SK-N-SH (cell line): ENCODE data around the gene THOP1. TPM values are rescaled to one million over a fixed set of nuclear protein-coding genes. Genes with fewer than 3 reads are reported as not detected.

Experiments
- CTCF ChIA-PET: fragments of 300-600, 350-600 bp; formaldehyde crosslinking; extraction: SDS; loops from one replicate; lab custom pipeline; 2021; lab: Yijun Ruan, JAX
- POLR2A ChIA-PET: fragments of 350-600 bp; sonication (Branson Sonifier 250); formaldehyde crosslinking; extraction: SDS; loops from one replicate; lab custom pipeline; 2020; ENCODE audit warnings: antibody characterized with exemption, inconsistent platforms; lab: Yijun Ruan, JAX
- DNase-seq: peaks from one replicate; pipeline ENCODE4 v3.0.0; 2012
- H2AFZ ChIP-seq: fragments of 200-600 bp; sonication (generic); 2 replicates; pipeline ENCODE4 v1.8.1; 2016; ENCODE audit warnings: antibody characterized with exemption, mild to moderate bottlenecking, low read depth
- H3F3A ChIP-seq: fragments of 200-600 bp; sonication (generic); replicated peaks from 2 replicates; pipeline ENCODE3; 2016; ENCODE audit warnings: antibody characterized with exemption, mild to moderate bottlenecking; ENCODE audit not compliant: insufficient read depth
- H3K27ac ChIP-seq, 2 experiments: fragments of 200-500 bp in 1 of 2; fragments of 200-600 bp in 1 of 2; sonication (Bioruptor generic) in 1 of 2; sonication (generic), shearing (Covaris generic) in 1 of 2; 2 replicates each; pipeline versions ENCODE4 v1.5.1 to v1.6.1; 2014 to 2016; ENCODE audit warnings: low read depth in 2 of 2, inconsistent platforms in 1 of 2, low read length in 1 of 2, mild to moderate bottlenecking in 1 of 2, mixed read lengths in 1 of 2
- H3K27me3 ChIP-seq: fragments of 200-600 bp; sonication (generic), shearing (Covaris generic); 2 replicates; pipeline ENCODE4 v1.6.1; 2016; ENCODE audit warnings: mixed run types; ENCODE audit not compliant: insufficient read depth
- H3K36me3 ChIP-seq, 2 experiments: fragments of 200-500 bp in 1 of 2; fragments of 200-600 bp in 1 of 2; sonication (Bioruptor generic) in 1 of 2; sonication (generic) in 1 of 2; replicated peaks in 1 of 2; 2 replicates each; pipeline versions ENCODE3 to v1.5.1; 2014 to 2016; ENCODE audit warnings: low read length in 1 of 2, mild to moderate bottlenecking in 1 of 2; ENCODE audit not compliant: insufficient read depth in 2 of 2, control insufficient read depth in 1 of 2
- H3K4me1 ChIP-seq, 2 experiments: fragments of 200-500 bp in 1 of 2; fragments of 200-600 bp in 1 of 2; sonication (Bioruptor generic) in 1 of 2; sonication (generic), shearing (Covaris generic) in 1 of 2; 2 replicates each; pipeline versions ENCODE4 v1.5.1 to v1.6.1; 2014 to 2016; ENCODE audit warnings: low read depth in 1 of 2, low read length in 1 of 2, mixed run types in 1 of 2; ENCODE audit not compliant: insufficient read depth in 2 of 2, control insufficient read depth in 1 of 2
- H3K4me2 ChIP-seq: fragments of 200-600 bp; sonication (generic), shearing (Covaris generic); 2 replicates; pipeline ENCODE4 v1.6.1; 2017; ENCODE audit warnings: mixed run types
- H3K4me3 ChIP-seq, 2 experiments: fragments of 200-500 bp in 1 of 2; fragments of 200-600 bp in 1 of 2; sonication (Bioruptor generic) in 1 of 2; sonication (generic), shearing (Covaris generic) in 1 of 2; 2 replicates each; pipeline versions ENCODE4 v1.5.1 to v1.8.1; 2014 to 2016; ENCODE audit warnings: low read depth in 2 of 2, inconsistent platforms in 1 of 2, low read length in 1 of 2, mild to moderate bottlenecking in 1 of 2, mixed read lengths in 1 of 2, moderate library complexity in 1 of 2
- H3K79me2 ChIP-seq: fragments of 200-600 bp; sonication (generic); 2 replicates; pipeline ENCODE4 v1.8.1; 2017; ENCODE audit warnings: mild to moderate bottlenecking; ENCODE audit not compliant: insufficient read depth
- H3K9ac ChIP-seq: fragments of 200-600 bp; sonication (generic); 2 replicates; pipeline ENCODE4 v1.6.1; 2017; ENCODE audit warnings: mixed run types
- H3K9me2 ChIP-seq: fragments of 200-600 bp; sonication (generic); 2 replicates; pipeline ENCODE4 v1.6.1; 2017; ENCODE audit warnings: mixed run types
- H3K9me3 ChIP-seq: fragments of 200-600 bp; sonication (generic); 2 replicates; pipeline ENCODE4 v1.6.1; 2017; ENCODE audit warnings: mixed run types, mild to moderate bottlenecking, moderate library complexity
- H4K20me1 ChIP-seq: fragments of 200-600 bp; sonication (generic); 2 replicates; pipeline ENCODE4 v1.6.1; 2017; ENCODE audit warnings: mild to moderate bottlenecking, mixed run types; ENCODE audit not compliant: insufficient read depth
- JUND ChIP-seq: IDR thresholded peaks from 2 replicates; pipeline ENCODE4 v1.4.0; 2012
- NRF1 ChIP-seq: IDR thresholded peaks from 2 replicates; pipeline ENCODE4 v1.6.1; 2012; ENCODE audit warnings: low read depth, mild to moderate bottlenecking, low read length
- RXRA ChIP-seq: IDR thresholded peaks from 2 replicates; pipeline ENCODE4 v1.4.0; 2012; ENCODE audit warnings: low read depth, mild to moderate bottlenecking, borderline replicate concordance
- SIN3A ChIP-seq: IDR thresholded peaks from 2 replicates; pipeline ENCODE4 v1.6.1; 2012; ENCODE audit warnings: low read depth, mild to moderate bottlenecking, low read length, moderate library complexity, borderline replicate concordance
- WGBS: methylation state at CpG from one replicate; pipeline ENCODE4 v1.1.6; 2017; ENCODE audit warnings: low lambda C conversion rate; 5-methylcytosine and 5-hydroxymethylcytosine counted together
- polyA plus RNA-seq, 3 experiments: library from polyadenylated mRNA; depleted of rRNA; stranded (reverse); fragments of >200 nt; gene quantifications; 2 replicates each; pipeline ENCODE4 v1.2.3, GENCODE V29; 2012
- TF ChIP-seq, protein P1 (sequence below): IDR thresholded peaks from 2 replicates; pipeline ENCODE4 v1.4.0; 2012; ENCODE audit warnings: low read depth, borderline replicate concordance
- TF ChIP-seq, protein P2 (sequence below): IDR thresholded peaks from 2 replicates; pipeline ENCODE4 v1.4.0; 2012; ENCODE audit warnings: low read depth, borderline replicate concordance
- TF ChIP-seq, protein P3 (sequence below): IDR thresholded peaks from 2 replicates; pipeline ENCODE4; 2012
- TF ChIP-seq, protein P4 (sequence below): IDR thresholded peaks from 2 replicates; pipeline ENCODE4 v1.4.0; 2012; ENCODE audit warnings: low read depth

THOP1 gene
- polyA plus RNA-seq, 1 of the 3 experiments (the other 2 are of a cell fraction), result 138 TPM

DNA sequence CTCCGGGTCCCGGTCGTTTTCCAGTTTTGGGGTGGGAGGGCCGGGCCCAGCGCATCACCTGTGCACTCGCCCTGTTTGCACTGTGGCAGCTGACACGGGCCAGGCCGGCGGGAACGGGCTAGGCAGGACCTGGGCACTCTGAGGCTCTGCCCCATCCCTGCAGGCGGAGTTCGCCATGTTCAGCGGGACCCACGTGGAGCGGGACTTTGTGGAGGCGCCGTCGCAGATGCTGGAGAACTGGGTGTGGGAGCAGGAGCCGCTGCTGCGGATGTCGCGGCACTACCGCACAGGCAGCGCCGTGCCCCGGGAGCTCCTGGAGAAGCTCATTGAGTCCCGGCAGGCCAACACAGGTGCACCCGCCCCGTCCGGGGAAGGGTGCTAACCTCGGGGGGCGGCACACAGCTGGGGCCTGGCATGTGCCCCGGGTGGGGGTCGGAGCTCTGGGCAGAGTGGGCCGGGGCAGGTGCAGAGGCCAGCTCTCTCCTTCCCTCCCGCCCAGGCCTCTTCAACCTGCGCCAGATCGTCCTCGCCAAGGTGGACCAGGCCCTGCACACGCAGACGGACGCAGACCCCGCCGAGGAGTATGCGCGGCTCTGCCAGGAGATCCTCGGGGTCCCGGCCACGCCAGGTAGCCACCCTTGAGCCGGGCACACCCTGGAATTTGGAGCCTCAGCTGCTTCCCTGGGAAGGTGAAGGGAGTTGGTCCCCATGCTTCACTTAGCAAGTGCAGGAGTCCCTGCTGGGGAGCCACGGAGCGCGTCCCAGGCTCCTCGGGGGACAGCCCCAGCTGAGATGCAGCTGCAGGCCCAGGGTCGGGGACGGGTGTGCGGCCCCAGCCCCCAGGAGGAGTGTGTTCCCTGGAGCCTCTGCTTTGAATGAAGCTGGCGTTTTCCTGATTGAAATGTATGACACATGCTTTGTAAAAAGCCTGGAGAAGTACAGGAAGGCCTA lies 25.1 kb downstream of the THOP1 start:
- H3K36me3 ChIP-seq, result peaks cover 3 to 65% of the 10 kb centered on the region in 2 experiments
- WGBS, result 94% methylated on average over 20 of the region's 58 CpGs

DNA sequence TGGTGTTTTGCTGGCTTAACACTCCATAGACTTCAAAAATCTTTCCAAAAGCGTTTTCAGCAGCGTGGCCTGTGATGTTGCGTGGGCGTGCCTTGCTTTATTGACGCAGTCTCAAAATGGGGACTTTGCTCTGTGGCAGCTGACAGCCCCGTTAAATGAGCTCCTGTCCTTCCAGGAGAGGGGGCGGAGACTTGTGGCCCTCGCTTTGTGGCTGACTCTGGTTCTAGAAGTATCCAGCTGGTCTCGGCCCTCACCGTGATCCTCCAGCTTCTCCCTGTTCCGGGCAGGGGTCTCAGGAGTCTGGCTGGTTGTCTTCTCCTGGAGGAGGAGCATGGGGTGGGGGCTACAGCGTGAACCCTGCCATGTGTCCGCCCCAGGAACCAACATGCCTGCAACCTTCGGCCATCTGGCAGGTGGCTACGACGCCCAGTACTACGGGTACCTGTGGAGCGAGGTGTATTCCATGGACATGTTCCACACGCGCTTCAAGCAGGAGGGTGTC lies 26.0 kb downstream of the THOP1 start:
- WGBS, result 96% methylated on average over 15 of the region's 20 CpGs
- no peak overlapping the region for H3K9ac ChIP-seq
- H3F3A ChIP-seq, result no peaks in the 10 kb centered on the region
- H3K36me3 ChIP-seq, result peaks cover 3 to 60% of the 10 kb centered on the region in 2 experiments
- no peak overlapping the region for H3K4me3 ChIP-seq
- H2AFZ ChIP-seq, result no peak overlapping the region
- H3K27me3 ChIP-seq, result no peaks in the 10 kb centered on the region
- peak; percentile 16 for DNase-seq
- TF ChIP-seq SIN3A, result no peak
- no peak for TF ChIP-seq RXRA
- H4K20me1 ChIP-seq, result no peaks in the 10 kb centered on the region
- H3K27ac ChIP-seq, result no peak overlapping the region
- ChIA-PET POLR2A (no interaction called here), CTCF (interaction anchor here (1.6 to 2.4 kb wide), 2 partner anchors 8 to 76 kb away, joined by 6 to 9 read pairs; partner anchors contain the start of gene ZNF554)
- no peaks in the 10 kb centered on the region for H3K9me3 ChIP-seq
- no peak overlapping the region for H3K4me2 ChIP-seq
- no peaks in the 10 kb centered on the region for H3K9me2 ChIP-seq
- H3K4me1 ChIP-seq, result peaks cover 0 to 23% of the 10 kb centered on the region in 2 experiments; a peak in 1 of 4 replicates
- no peaks in the 10 kb centered on the region for H3K79me2 ChIP-seq

More for the DNA sequence above, 25.1 kb downstream of the THOP1 start:
- Histone ChIP-seq H2AFZ (no peak overlapping the region), H3K27ac (no peak overlapping the region), H3K9me3 (no peaks in the 10 kb centered on the region), H3F3A (no peaks in the 10 kb centered on the region), H3K27me3 (no peaks in the 10 kb centered on the region), H3K9me2 (no peaks in the 10 kb centered on the region), H3K9ac (no peak overlapping the region), H3K4me1 (peaks cover 0 to 23% of the 10 kb centered on the region in 2 experiments; a peak in 1 of 4 replicates), H3K4me3 (no peak overlapping the region), H3K4me2 (no peak overlapping the region), H4K20me1 (no peaks in the 10 kb centered on the region), H3K79me2 (no peaks in the 10 kb centered on the region)
- POLR2A ChIA-PET, result no interaction called here
- DNase-seq, result peak; percentile 21
- CTCF ChIA-PET, result interaction anchor here (1.6 kb wide), 1 partner anchor 9 kb away, joined by 9 read pairs; the partner anchor contains the start of gene ZNF554
- TF ChIP-seq, protein P1, sequence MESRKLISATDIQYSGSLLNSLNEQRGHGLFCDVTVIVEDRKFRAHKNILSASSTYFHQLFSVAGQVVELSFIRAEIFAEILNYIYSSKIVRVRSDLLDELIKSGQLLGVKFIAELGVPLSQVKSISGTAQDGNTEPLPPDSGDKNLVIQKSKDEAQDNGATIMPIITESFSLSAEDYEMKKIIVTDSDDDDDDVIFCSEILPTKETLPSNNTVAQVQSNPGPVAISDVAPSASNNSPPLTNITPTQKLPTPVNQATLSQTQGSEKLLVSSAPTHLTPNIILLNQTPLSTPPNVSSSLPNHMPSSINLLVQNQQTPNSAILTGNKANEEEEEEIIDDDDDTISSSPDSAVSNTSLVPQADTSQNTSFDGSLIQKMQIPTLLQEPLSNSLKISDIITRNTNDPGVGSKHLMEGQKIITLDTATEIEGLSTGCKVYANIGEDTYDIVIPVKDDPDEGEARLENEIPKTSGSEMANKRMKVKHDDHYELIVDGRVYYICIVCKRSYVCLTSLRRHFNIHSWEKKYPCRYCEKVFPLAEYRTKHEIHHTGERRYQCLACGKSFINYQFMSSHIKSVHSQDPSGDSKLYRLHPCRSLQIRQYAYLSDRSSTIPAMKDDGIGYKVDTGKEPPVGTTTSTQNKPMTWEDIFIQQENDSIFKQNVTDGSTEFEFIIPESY, result no peak
- no peak for TF ChIP-seq JUND
- TF ChIP-seq, protein P2, sequence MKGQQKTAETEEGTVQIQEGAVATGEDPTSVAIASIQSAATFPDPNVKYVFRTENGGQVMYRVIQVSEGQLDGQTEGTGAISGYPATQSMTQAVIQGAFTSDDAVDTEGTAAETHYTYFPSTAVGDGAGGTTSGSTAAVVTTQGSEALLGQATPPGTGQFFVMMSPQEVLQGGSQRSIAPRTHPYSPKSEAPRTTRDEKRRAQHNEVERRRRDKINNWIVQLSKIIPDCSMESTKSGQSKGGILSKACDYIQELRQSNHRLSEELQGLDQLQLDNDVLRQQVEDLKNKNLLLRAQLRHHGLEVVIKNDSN, result no peak
- TF ChIP-seq NRF1, result no peak
- TF ChIP-seq, protein P3, sequence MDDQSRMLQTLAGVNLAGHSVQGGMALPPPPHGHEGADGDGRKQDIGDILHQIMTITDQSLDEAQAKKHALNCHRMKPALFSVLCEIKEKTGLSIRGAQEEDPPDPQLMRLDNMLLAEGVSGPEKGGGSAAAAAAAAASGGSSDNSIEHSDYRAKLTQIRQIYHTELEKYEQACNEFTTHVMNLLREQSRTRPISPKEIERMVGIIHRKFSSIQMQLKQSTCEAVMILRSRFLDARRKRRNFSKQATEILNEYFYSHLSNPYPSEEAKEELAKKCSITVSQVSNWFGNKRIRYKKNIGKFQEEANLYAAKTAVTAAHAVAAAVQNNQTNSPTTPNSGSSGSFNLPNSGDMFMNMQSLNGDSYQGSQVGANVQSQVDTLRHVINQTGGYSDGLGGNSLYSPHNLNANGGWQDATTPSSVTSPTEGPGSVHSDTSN, result no peak
- TF ChIP-seq RXRA, result no peak
- no peak for TF ChIP-seq SIN3A
- TF ChIP-seq, protein P4, sequence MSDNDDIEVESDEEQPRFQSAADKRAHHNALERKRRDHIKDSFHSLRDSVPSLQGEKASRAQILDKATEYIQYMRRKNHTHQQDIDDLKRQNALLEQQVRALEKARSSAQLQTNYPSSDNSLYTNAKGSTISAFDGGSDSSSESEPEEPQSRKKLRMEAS, result no peak
